Iris pigment epithelial cell (primary cell): ENCODE measurements around the gene GFRA1.
A peak's percentile ranks its signal among the peaks of the same experiment; 100 is the strongest.
"Not testable (repeated sequence)": the region's sequence is repeated elsewhere in the genome, so short reads cannot be mapped to it uniquely, and the experiment has no call there.

Experiments
- DNase-seq: peaks from one replicate; pipeline ENCODE4 v3.0.0-alpha.2; 2011; ENCODE audit warnings: low read depth

Gene GFRA1

GRCh38 chr10:116197946-116198675, 74.9 kb downstream of the GFRA1 start:
- DNase-seq, result no peak

DNA sequence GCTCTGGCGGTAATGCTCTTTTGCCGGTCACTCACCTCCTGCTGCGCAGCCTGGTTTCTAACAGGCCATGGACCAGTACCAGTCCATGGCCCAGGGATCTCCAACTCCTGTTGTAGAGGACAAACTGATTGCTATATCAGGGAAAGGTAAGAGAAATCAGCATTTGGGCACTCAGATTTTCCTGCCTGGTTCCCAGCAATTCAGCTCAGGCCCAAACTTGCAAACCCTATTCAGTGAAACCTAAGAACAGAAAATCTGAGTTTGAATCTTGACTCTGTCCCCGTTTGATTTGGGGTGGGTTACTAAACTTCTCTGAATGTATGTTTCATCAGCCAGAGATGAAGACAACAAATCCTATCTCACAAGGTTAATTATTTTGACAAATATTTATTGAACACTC, 77.4 kb downstream of the GFRA1 start:
- no peak for DNase-seq

DNA sequence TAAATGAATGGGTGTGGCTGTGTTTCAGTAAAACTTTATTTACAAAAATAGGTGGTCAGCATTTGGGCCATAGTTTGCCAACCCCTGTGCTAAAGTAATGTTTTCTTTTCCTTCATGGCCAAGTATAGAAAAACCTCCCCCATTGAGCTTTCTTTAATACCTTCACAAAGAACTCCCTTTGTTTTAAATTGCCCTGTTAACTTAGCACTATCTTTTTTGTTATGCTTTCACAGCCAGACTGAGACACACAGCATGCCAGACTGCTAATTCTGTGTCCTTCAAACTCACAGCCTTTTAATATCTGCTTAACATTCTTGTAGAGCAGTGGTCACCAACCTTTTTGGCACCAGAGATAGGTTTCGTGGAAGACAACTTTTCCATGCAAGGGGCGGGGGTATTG, 78.0 kb downstream of the GFRA1 start:
- DNase-seq, result no peak

DNA sequence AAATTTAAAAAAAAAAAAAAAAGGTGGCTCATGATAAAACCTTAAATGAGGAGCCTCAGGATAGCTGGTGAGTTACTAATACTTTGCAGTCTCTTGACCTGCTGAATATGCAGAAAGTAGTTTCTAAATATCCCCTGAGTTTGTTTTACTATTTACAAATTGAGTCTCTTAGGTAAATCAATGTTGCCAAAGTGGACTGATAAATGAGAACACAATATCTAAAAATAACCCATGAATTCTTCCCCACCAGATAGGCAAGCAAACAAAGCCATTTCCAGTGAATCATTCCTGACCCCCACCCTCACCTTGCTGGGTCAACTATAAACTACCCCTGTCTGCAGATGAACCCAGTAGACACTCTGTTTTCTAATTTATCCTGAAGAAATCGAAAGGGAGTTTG, 78.9 kb downstream of the GFRA1 start:
- no peak for DNase-seq

DNA sequence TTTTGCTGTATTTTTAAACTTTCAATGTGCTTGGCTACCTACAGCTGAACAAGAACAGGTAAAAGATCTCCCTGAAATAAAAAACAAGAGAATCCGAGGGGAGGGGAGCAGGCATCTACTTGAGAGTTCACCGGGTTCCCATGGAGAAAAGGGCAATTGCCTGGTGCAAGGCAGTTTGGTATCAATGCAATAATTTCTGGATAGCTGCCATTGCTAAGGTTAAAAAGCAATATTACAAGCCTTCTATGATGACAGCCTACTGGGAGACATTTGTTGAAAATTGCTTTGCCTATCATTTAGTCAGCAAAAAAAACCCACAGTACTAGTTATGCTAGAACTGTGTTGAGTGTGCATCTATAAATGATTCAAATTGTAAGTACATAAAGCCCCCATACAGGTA, 82.1 kb downstream of the GFRA1 start:
- no peak for DNase-seq

DNA sequence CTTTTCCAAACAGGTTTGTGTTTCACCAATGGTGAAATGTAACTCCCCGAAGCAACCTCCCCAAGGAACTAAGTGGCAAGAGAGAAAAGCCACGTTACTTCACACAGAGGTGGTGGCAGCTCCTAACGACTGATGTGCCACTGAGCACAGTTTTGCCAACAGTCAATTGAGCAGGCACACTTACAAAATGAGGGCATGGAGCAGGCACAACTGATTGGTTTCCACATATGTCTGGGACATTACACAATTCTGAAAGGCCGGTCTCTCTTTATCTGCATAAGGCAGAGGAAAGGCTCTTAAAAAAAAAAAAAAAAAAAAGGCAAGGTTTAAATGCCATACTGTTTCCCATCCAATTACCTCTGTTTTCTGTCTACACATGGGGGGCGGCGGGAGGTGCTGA, 86.7 kb downstream of the GFRA1 start:
- no peak for DNase-seq

DNA sequence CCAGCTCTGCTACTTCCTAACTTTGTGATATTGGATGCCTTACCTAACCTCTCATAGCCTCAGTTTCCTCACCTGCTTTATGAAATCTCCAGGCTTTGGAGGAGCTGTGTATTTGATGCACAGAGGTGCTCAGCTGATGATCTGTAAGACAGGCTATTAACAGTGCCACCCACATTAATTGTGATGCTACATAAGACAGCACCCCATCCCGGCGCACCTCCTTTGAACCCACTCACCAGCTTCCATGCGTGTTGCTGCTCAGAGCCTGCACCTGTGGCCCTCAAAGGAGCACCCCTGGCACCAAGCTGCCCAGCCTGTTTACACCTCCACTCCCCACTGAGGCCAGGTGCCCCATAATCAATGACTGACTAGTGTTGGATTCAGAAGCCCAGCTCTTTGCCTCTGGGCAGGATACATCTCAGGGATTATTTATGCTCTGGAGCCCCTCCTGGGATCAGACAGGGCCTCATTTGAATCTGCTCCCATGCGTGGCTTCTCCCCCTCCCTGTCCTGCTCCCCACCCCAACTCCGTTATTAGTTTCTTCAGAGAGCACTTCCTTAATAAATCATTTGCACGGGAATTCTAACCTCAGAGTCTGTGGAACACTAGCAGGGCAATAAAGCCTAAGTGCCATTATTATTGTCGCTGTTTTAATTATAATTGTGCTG, 87.7 kb downstream of the GFRA1 start:
- no peak for DNase-seq

GRCh38 chr10:116184512-116184794, 88.6 kb downstream of the GFRA1 start:
- no peak for DNase-seq

GRCh38 chr10:116183733-116184511, 89.1 kb downstream of the GFRA1 start:
- peak; percentile 59 for DNase-seq

DNA sequence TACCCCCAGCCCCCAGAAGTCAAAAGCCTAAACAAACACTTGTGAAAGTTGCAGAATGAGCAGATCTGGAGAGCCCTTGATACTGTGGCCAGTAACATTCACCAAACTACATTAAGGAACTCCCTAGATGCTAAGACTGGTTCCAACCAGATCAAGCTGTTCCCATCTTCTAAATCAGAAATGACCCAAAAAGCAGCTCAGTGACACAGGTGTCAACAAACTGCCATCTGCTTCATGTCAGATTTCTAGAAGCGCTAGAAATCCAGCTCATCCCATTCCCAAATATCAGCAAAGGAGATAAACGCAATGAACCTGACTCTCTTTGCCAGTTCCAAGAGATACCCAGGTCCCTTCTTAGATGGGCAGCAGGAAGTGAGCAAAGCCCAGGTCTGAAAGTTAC, 90.6 kb downstream of the GFRA1 start:
- no peak for DNase-seq

GRCh38 chr10:116178086-116178605, 94.9 kb downstream of the GFRA1 start:
- peak; percentile 17 for DNase-seq

- DNase-seq, result no peak
These were observed 97.8 kb downstream of the GFRA1 start for GRCh38 chr10:116175231-116175630.

DNA sequence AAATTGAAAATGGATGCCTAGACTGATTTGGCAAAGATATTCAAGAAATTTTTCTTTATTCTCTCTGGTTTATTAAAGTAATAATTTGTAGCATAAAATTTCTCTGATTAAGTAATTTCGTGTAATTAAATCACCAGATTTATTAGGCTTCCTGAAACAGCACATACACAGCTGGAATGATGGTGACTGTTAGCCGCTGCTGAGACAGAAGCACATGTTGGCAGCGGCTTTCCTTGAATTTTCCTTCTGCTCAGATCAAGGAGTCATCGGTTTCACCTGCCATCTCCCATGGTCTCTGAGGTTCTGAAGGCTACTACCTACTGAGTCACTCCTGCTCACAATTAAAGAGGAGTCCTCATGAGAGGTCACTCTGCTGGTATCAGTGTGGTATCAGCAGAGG, 101.5 kb downstream of the GFRA1 start:
- DNase-seq, result no peak

- DNase-seq, result peak; percentile 72
These were observed 102.2 kb downstream of the GFRA1 start for GRCh38 chr10:116170815-116171250.

DNA sequence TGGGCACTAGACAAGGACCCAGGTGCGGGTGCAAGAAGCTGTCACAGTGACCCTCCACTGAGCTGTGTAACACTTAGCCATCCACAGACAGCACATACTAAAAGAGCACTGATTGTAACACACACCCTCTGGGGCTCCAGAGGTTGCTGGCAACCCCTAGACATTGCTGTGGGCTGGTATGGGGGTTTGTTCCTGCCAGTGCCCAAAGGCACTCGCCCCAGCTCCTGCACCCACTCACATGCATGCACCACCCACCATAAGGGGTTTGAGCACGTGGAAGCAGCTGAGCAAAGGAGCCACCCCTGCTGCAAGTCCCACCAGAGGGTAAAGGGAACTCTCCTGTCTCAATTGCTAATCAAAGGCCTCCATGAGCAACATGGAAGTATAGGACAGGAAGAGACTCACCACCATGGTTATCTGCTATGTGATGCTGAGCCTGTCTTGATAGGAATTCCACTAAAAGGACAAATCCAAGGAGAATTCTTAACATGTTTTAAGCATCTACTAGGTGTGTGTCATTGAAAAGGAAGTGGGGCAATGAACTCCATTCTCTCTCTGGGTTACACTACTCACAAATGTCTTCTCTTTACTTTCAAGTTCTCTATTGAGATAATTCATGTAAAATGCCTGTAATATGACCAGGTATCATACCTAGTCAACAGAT, 103.1 kb downstream of the GFRA1 start:
- no peak for DNase-seq

GRCh38 chr10:116168745-116169144, 104.3 kb downstream of the GFRA1 start:
- no peak for DNase-seq

GRCh38 chr10:116168329-116168728, 104.7 kb downstream of the GFRA1 start:
- DNase-seq, result no peak

- not testable (repeated sequence) for DNase-seq
These were observed 107.1 kb downstream of the GFRA1 start for GRCh38 chr10:116165941-116166340.

DNA sequence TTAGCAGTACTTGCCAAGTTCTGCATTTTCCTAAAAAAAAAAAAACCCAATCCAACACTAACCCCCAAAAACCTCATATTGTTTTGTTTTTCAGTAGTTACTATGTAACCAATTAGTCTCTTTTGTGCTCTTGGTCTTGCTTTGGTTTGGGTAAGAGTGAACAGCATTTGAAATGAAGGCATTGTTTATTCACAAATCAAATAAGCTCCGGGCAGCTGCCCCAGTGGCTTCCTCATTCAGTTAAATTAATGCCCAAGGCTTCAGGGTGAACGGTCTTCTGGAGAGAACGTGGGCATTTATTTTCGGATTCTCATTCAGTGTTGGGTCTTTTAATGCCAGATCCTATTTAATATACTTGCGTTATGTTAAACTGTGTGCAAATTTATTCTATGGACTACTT, 108.7 kb downstream of the GFRA1 start:
- no peak for DNase-seq

- no peak for DNase-seq
These were observed 109.5 kb downstream of the GFRA1 start for GRCh38 chr10:116163333-116164131.

DNA sequence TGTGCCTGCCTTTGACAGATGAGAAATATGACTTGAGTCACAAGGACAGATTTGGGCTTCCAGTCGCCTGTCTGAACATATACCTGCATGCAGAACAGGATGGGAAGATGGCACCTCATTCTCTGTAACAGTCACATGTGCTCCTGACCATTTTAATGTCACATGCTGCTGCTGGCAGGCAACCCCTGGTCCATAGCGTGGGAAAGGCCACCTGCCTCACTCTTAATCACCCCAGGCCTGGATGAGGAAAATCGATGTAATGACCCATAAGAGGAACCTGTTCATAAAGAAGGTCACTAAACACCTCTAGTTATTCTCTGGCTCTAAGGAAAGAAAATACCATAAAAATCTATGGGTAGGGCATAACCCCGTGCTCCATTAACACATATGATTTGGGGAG, 110.2 kb downstream of the GFRA1 start:
- no peak for DNase-seq

GRCh38 chr10:116160271-116160670, 112.7 kb downstream of the GFRA1 start:
- no peak for DNase-seq
